AG09319 (cell line): ENCODE results near the gene ANKRD63.

Experiments
- DNase-seq: peaks from one replicate; pipeline ENCODE4 v3.0.0-alpha.2; 2010; ENCODE audit warnings: low read depth; ENCODE audit errors: extremely low read depth
- TF ChIP-seq, protein P1 (sequence below): IDR thresholded peaks from 2 replicates; pipeline ENCODE4 v1.5.1; 2011; ENCODE audit warnings: low read depth, mild to moderate bottlenecking, inconsistent platforms, low read length, moderate library complexity

Gene ANKRD63

DNA sequence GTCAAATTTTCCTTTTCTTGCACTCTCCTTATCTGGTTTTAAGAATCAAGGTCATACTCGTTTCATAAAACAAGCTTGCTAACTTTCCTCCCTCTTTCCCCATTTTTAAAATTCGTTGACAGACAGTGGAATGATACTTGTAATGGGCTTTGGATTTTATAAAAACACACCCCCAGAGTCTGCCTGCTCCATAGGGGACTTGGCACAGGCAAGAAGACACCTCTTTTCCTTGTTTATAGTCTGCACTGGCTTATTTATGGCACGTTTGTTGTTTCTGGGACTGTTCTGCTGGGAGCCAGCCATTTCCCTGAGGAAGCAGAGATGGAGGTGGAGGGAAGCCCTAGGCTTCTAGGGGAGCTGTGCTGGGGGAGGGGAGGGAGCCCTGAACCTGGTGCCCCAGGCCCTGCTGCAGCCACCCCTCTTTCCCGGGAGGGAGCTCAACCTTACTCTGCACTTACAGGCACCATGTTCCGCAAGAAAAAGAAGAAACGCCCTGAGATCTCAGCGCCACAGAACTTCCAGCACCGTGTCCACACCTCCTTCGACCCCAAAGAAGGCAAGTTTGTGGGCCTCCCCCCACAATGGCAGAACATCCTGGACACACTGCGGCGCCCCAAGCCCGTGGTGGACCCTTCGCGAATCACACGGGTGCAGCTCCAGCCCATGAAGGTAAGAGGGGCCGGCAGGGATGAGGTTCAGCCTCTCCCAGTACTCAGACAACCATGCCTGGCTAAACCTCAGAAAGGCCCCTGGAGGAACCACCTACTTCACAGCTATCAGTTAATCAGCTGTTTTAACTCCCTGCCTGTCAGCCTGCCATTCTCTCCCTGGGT lies 18.3 kb downstream of the ANKRD63 start:
- TF ChIP-seq, protein P1, sequence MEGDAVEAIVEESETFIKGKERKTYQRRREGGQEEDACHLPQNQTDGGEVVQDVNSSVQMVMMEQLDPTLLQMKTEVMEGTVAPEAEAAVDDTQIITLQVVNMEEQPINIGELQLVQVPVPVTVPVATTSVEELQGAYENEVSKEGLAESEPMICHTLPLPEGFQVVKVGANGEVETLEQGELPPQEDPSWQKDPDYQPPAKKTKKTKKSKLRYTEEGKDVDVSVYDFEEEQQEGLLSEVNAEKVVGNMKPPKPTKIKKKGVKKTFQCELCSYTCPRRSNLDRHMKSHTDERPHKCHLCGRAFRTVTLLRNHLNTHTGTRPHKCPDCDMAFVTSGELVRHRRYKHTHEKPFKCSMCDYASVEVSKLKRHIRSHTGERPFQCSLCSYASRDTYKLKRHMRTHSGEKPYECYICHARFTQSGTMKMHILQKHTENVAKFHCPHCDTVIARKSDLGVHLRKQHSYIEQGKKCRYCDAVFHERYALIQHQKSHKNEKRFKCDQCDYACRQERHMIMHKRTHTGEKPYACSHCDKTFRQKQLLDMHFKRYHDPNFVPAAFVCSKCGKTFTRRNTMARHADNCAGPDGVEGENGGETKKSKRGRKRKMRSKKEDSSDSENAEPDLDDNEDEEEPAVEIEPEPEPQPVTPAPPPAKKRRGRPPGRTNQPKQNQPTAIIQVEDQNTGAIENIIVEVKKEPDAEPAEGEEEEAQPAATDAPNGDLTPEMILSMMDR, result no peak
- DNase-seq, result no peak

DNA sequence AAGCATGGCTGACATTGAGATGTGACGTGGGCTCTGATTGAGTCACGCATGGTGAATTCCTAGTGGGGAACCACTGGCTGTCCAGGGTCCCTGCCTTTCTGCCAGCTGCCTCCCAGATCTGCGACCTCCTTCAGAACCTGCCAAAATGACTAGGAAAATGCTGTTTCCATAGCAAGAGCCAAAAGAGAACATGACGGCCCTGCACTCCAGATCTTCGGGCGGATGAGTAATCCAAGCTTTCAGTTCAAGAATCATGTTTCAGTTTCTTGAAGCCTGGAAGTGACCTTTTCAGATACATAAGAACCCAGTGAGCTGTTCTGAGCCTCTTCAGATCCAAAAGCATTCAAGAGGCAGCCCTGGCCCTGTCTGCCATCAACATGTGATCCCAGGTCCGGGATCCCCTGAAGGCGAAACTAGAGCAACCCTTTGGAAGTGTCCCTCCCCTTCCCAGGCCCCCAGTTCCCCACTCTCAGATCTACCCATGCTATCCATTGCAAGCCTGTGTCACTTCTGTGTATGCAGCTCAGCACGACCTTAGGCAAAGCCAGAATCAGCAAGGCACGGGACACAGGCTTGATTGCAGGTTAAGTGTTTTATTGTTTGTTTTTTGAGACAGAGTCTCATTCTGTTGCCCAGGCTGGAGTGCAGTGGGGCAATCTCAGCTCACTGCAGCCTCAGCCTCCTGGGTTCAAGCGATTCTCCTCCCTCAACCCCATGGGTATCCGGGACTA lies 19.7 kb downstream of the ANKRD63 start:
- TF ChIP-seq, protein P1, result no peak
- DNase-seq, result no peak

DNA sequence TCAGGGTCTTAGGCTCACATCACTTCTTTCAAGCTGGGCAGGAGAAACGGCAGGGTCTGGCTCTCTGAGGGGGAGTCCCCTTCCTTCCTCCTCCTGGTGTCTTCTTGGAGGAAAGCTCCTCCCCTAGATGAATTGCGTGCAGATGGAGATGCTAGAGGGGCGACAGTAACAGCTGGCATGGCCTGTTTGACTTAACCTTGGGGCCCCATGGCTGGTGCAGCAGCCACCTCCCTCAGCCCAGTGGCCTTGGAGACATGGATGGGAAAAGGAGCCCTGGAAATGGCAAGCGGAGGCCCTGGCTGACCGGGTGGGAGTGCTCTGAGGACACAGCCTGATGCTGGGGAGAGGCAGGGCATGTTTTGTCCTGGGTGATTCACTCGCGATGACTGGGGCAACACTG lies 23.8 kb downstream of the ANKRD63 start:
- no peak for DNase-seq
- TF ChIP-seq, protein P1, result no peak

DNA sequence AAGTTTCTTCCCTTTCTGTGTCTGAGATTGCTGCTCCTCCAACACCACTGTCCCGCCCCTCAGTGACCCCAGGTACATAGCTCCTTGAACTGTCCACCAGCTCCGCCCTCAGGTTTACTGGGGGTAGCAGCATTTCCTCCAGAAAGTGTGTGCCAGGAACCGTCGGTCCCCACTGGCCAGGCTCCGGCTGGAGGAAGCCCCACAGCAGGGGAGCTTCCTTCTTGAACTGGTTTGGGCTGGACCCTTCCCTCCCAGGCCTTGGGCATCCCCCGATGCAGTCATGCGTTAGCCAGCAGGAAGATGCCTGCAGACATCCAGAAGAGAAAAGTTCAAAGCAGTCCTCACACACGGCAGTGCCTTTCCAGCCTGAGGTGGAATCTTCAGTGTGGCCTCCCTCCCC lies 24.3 kb downstream of the ANKRD63 start:
- DNase-seq, result no peak
- TF ChIP-seq, protein P1, result no peak

DNA sequence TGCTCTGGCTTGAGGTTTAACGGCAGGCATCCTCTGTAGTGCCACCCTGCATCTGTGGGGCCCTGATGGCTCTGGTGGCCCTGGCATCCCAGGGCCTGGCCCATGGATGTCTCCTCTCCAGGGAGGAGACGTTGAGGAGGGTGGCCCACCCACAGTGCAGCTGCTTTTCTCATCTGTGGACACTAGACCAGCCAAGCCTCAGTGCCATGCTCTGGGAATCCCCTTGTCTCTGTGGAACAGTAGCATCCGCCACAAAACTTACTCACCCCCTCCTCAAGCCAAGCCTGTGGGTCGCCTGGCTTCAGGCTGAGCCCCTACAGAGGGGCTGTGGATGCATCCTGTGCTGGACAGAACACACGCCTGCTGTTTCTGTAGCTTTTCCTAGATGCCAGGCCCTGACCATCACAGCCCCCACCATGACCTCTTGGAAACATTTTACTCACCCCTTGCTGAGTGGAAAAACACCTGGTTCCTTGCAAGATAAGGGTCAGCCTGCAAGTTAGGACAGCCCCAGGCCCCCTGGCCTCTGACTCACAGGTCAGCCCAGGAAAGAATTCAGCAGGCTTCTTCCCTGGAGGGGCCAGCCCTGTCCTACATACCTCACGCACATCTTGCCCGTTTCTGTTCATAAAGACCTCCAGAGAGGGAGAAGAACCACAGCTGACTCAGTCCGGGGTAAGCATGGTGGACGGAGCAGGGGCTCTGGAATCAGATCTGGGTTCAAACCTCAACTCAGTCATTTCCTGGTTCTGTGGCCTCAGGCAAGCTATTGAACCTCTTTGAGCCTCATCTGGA lies 25.0 kb downstream of the ANKRD63 start:
- no peak for DNase-seq
- TF ChIP-seq, protein P1, result no peak

DNA sequence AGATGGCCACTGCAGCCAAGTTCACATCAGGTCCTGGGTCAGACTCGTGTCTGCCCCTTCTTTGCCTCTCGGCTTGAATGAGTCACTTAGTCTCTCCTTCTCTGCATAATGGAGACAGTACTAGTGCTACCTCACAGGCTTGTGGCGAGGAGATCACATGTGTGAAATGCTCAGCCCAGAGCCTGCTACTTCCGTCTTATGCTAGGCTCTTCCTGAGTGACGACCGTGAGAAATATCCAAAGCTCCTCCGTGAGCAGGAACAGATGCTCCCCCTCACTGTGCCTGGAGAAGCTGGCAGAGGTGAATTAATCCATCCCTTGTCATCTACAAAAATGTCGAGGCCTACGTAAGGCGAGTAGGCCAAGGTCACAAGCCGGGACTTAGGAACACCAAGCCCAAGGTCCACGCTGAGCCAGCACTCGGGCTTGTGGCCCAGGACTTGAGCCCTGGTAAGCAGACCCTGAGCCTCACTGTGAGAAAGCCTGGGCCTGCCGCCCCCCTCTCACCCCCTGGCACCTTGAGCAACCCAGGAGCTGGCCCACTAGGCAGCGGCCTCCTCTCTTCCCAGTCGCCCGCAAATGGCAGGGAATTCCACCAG lies 26.1 kb downstream of the ANKRD63 start:
- DNase-seq, result no peak
- TF ChIP-seq, protein P1, result no peak
